Measurements from ENCODE around the gene TBC1D10A. TPM values are rescaled to one million over a fixed set of nuclear protein-coding genes. Genes with fewer than 3 reads are reported as not detected.

The TBC1D10A gene
- total RNA-seq, 1 experiment from 2014 or later: 8.4 TPM

DNA sequence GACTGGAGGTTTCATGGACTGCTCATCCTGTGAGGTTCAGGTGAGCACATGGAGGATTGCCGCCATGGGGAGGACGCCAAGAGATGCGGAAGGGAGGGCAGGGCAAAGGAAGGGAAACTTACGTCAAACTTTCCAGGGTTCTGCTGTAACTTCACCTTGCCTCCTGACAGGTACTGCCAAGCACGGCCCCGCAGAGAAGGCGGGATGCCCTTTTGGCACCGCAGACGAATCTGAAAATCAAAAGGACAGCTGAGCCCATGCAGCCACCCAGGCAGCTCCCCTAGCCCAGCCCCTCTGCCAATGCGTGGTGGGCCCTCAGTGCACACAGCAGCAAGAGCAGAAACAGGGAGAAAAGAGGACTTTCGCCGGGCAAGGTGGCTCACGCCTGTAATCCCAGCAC, 27.4 kb downstream of the TBC1D10A start:
- Histone ChIP-seq H3K9ac (ENCODE audit: extremely low read depth, insufficient read length, low read length) (no peak overlapping the region), H3K56ac (ENCODE audit: insufficient read length, low read depth, low read length) (no peak overlapping the region), H3T11ph (ENCODE audit: low read length) (no peak overlapping the region), H3K79me2 (ENCODE audit: insufficient read depth, low read length) (no peaks in the 10 kb centered on the region), H3K79me1 (ENCODE audit: insufficient read depth, low read depth, low read length, poor library complexity, severe bottlenecking) (no peaks in the 10 kb centered on the region), H3K27ac (ENCODE audit: insufficient read length, low read depth, low read length) (no peak overlapping the region), H3K27me3 (ENCODE audit: insufficient read depth, low read length) (no peaks in the 10 kb centered on the region), H2AFZ (ENCODE audit: low read length) (no peak overlapping the region), H3K18ac (ENCODE audit: insufficient read length, low read depth, low read length) (no peak overlapping the region), H4K20me1 (ENCODE audit: control insufficient read depth, insufficient read depth, insufficient read length) (no peaks in the 10 kb centered on the region), H2AK5ac (ENCODE audit: insufficient read length, low read length) (no peak overlapping the region), H4K91ac (ENCODE audit: insufficient read length, low read depth, low read length) (no peak overlapping the region), H2BK15ac (ENCODE audit: low read depth, low read length) (no peak overlapping the region), H3K9me3 (ENCODE audit: control insufficient read depth, low read depth, low read length) (no peaks in the 10 kb centered on the region), H3K23me2 (ENCODE audit: insufficient read length, low read depth, low read length, poor library complexity, severe bottlenecking) (no peaks in the 10 kb centered on the region), H3K4me2 (ENCODE audit: insufficient read depth, insufficient read length, low read length) (no peak overlapping the region), H4K5ac (ENCODE audit: insufficient read length, low read depth, low read length) (no peak overlapping the region), H2BK20ac (ENCODE audit: low read depth, low read length, poor library complexity, severe bottlenecking) (no peak overlapping the region), H4K8ac (replicated peaks; ENCODE audit: insufficient read length, low read depth, low read length) (no peak overlapping the region), H2BK120ac (ENCODE audit: low read depth, low read length, poor library complexity, severe bottlenecking) (no peak overlapping the region), H3K23ac (ENCODE audit: insufficient read length, low read depth, low read length) (no peak overlapping the region), H3K4me1 (ENCODE audit: insufficient read depth, low read length) (no peaks in the 10 kb centered on the region), H2BK12ac (ENCODE audit: insufficient read length, low read depth, low read length) (no peak overlapping the region), H2BK5ac (ENCODE audit: insufficient read length, low read length) (no peak overlapping the region), H3K4ac (ENCODE audit: low read depth, low read length) (no peak overlapping the region), H3K14ac (ENCODE audit: insufficient read depth, low read length) (no peak overlapping the region)
- Mint-ChIP-seq H3K4me3 (no peak overlapping the region), H3K36me3 (ENCODE audit: insufficient read depth in 1 of 3, low read depth in 3 of 3) (peaks cover 0 to 6% (median under 1%) of the 10 kb centered on the region in 3 experiments; a peak in 2 of 7 replicates), H3K9me3 (peaks cover 0 to 1% of the 10 kb centered on the region in 2 experiments; a peak in 1 of 5 replicates), H3K4me1 (peaks cover 4 to 8% of the 10 kb centered on the region in 2 experiments; a peak in 2 of 4 replicates), H3K27me3 (ENCODE audit: low read depth) (no peaks in the 10 kb centered on the region), H3K27ac (peak overlapping the region in 1 of 3 experiments; percentile 89; a peak in 2 of 7 replicates)
- no peak for DNase-seq
- WGBS (ENCODE audit: extremely low coverage, insufficient read length, low lambda C conversion rate): no CpG with 5 or more reads among the region's 13 CpGs
- no peak for TF ChIP-seq CTCF (conservative IDR thresholded peaks at IDR 0.05)

All from H9 (cell line).